HPDE6-E6E7 (cell line): ENCODE data around the gene GRAMD1B.

Source experiments
- DNase-seq: peaks from one replicate; pipeline ENCODE4 v3.0.0; 2011; ENCODE audit warnings: missing footprints; ENCODE audit errors: extremely low spot score

Gene GRAMD1B

DNA sequence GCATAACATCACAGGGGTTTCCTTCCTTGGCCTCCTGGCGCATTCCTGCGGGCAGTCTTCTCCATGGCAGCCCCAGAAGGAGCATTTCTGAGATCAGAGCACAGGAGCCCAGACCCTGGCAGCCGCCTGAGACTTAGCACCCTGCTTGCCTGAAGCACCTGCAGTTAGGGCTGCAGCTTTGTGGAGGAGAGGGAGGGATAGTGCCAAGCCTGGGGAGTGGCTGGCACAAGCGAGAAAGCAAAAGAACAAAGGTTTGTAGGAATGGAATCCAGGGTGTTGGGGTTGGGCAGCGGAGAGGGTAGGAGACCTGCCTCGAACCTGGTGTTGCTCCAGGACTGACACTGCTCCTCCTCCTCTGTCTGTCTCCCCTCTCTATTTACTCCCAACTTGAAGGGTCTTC, 157.5 kb downstream of the GRAMD1B start:
- no peak for DNase-seq

DNA sequence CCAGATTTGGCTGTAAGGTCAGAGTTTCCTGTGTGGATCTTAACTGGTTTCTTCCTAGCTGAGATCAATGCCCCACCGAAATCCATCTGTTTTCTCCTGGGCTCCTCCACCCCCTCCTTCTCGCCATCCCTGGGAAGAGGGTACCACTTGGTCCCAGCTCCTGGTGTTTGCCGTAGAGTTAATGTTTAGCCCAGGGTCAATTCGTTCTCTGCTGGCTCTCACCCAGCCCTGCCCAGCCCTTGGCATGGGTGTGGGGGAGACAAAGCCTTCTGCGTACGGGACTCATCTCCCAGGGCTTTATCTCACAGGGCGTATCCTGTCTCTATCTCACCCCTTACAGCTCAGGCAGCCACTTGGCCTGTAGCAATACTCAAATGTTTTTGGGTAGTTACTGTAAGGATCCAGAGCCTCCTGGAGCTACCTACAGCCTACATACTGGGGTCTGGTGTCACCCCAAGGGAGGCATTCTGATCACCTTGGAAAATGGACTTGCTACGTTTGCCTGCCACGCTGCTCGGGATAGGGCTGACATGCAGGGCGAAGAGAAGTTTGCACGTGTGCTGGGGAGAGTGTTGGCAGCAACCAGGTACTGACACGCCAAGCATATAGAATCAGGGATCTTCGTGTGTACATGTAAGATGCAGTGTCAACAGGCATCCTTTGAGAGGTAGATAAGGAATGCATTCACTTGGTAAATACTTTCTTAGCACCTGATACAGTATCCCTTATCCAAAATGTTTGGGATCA, 158.2 kb downstream of the GRAMD1B start:
- DNase-seq: no peak

DNA sequence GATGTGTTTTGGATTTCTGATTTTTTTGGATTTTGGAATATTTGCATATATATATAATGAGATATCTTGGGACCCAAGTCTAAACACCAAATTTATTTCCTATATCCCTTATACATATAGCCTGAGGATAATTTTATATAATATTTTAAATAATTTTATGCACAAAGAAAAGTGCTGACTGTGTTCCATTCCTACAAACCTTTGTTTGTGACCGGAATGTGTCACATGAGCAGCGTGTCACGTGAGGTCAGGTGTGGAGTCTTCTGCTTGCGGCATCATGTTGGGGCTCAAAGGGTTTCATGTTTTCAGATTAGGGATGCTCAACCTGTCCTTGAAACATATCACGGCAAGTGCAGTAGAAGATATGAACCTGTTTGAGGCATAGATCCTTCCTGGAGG, 158.8 kb downstream of the GRAMD1B start:
- DNase-seq: no peak

DNA sequence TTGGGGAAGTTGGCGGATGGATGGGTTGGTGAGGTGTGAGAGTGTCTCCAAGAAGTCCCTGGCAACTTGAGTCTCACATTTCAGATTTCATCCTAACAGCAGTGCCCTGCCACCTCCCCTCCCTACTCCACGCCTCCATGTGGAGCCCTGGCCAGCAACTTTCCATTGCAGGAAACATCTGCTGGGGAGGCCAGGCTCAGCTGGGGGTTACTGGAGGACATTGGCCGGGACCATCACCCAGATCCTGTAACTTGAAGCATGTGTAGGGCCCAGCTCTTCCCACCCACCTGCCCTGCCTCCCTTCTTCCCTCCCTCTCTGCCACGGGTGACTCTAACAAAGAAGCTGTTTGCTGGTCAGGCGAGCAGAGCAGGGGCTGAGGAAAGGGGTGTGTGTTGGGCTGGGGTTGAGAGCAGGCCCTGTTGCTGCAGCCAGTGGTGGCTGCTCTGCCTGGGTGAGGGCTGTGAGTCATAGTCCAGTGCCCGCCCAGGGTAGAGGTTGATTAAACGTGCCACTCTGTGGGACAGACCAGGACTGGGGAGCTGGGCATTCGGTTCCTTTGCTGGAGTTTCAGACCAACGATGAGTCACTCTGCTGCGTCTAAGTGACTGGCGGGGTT, 160.3 kb downstream of the GRAMD1B start:
- peak; percentile 37 for DNase-seq

DNA sequence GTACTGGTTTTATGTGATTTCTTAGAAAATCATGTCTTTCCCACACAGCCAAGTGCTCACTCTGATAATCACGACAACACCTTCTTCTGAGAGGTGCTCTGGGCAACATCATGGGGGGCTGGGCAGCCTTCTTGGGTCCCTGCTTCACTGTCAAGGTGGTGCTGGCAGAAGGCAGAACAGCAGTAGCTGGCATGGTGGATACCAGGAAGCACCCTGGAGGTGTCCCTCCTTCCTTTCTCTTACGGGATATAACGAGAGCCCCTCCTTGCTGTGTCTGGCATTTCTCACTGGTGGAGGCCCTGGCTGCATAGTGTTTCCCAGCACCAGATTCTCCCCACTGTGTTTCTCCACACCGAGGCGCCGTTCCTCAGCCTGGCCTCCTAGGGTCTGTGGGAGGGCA, 163.5 kb downstream of the GRAMD1B start:
- no peak for DNase-seq

GRCh38 chr11:123594188-123594901, 164.3 kb downstream of the GRAMD1B start:
- no peak for DNase-seq

GRCh38 chr11:123594921-123595320, 164.9 kb downstream of the GRAMD1B start:
- no peak for DNase-seq

DNA sequence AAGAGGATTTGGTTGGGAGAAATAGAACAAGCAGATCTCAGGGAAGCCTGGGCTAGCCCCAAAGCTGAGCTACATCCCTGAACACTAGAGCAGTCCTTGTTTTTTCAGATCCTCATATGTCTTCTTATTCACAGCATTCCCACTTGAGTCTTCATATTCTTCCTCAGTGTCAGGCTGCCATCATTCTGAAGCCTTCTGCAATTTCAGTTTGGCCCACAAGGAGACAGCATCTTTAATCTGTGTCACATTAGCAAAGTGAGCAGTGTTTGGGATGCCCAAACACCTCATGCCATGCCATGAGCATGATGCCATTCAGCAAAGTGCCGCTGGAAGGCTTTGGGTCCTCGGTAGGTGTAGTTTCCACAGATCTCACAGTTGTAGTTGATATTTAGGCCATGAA, 167.8 kb downstream of the GRAMD1B start:
- no peak for DNase-seq

DNA sequence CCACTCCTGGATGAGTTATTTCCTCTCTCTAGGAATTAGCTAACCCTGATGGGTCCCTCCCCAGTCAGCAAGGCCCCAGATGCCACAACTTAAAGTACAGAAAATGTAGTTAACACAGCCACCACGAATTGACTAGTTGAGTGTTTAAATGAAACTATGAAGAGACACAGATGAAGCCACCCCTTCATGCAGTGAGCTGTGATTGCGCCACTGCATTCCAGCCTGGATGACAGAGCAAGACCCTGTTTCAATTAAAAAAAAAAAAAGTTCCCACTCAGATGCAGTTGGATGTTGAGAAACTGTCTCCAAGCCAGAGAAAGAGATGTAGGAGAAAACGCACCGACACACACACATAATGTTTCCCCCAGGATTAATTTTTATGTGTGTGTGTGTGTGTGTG, 171.1 kb downstream of the GRAMD1B start:
- no peak for DNase-seq

GRCh38 chr11:123601743-123602142, 171.7 kb downstream of the GRAMD1B start:
- DNase-seq: no peak

GRCh38 chr11:123603666-123604065, 173.6 kb downstream of the GRAMD1B start:
- no peak for DNase-seq

DNA sequence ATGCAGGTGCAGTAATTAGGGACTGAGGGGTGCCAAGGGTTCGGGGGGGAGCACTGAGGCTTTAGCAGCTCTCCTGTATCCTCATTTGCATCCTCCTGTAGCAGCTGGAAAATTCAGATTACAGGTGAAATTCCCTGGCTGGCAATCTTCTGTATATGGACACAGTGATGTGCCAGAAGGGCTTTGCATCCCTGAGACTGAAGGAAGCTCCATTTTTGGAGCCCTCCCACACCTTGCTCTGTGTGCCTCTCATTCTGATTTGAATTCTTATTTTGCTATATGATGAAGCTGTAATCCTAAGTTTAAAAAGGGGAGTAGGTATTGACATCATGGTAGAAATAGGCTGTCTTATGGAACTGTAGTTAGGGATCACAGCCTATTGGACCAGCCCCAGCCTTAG, 177.7 kb downstream of the GRAMD1B start:
- no peak for DNase-seq

- no peak for DNase-seq
These were observed 178.3 kb downstream of the GRAMD1B start for GRCh38 chr11:123608371-123608770.

DNA sequence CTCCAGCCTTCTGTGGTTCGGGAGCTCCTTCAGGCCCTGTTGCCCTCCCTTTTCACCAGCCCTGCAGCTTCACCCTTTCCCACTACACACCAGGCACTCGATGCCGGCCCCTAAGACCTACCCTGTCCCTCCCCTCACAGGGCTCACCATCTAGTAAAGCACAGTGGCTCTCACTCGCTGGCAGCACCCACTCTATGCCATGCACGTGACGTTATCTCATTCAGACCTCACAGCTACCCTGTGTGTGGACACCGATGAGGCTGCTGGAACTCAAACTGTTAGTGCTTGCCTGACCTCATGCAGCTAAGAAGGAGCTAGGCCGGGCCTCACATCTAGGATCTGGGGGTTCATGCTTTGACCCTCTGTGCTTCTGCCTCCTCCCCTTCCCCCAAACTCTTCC, 178.9 kb downstream of the GRAMD1B start:
- DNase-seq: no peak

DNA sequence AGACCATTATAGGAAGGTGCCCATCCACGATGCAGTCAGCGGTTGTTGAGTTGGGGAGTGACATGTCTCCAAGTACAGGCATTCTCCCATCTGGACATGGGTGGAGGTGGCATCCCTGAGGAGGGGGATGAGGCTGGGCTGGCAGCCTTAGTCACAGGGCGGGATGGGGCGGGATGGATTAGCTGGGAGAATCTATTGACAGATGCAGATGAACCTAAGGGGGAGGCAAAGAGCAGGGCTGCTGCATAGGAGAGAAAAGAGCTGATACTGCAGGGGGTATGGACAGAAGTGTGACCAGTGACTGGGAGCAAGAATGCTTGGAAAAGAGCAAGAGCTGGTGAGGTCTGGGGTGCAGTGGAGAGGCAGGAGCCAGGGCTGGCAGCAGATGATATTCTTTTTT, 181.6 kb downstream of the GRAMD1B start:
- DNase-seq: no peak

DNA sequence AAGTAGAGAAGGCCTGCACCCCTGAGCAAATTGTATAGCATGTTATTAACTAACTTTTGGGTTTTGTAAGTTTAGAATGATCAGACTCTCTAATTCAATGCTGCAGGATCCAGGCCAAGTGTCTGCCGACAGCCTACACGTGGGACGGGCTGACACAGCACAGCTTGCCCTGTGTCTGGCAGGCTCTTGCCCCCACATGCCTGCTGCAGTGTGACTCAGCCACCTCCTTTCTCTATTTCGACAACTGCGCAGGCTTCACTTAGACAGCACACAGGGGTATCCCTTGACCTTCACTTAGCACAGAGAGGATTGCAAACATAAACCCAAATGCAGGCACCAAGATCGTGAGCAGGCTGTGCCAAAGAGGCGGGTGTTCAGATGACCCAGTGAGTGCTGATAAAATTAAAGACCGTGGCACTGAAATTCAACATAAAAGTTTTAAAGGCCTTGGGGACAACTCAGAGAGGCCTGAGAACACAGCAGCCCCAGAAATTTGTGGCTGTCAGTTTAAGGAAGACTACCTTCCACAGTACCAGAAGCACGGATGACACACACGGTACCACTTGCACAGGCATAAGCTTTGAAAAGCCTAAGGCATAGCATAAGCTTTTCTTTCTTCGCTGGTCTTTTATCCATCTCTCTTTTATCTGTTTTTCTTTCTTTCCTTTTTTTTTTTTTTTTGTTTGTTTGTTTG, 186.6 kb downstream of the GRAMD1B start:
- peak; percentile 97 for DNase-seq

- no peak for DNase-seq
These were observed 192.5 kb downstream of the GRAMD1B start for GRCh38 chr11:123622576-123622975.

DNA sequence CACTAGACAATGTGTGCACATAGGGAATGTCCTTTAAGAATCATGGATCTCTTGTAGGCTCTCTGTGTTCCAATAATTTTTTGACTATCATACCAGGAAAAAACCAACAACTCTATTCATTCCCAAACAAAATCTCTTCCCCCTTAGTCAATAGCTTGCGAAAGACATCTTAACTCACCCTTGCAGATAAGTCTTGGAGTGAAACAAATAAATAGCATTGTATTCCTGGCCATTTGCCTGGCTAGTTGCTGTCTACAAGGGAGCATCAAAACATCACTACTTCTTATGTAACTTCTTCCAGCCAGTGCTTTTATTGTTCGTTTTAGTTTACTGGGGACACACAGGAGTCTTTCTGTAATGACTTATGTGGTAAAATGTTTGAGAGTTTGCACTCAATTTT, 194.9 kb downstream of the GRAMD1B start:
- no peak for DNase-seq

DNA sequence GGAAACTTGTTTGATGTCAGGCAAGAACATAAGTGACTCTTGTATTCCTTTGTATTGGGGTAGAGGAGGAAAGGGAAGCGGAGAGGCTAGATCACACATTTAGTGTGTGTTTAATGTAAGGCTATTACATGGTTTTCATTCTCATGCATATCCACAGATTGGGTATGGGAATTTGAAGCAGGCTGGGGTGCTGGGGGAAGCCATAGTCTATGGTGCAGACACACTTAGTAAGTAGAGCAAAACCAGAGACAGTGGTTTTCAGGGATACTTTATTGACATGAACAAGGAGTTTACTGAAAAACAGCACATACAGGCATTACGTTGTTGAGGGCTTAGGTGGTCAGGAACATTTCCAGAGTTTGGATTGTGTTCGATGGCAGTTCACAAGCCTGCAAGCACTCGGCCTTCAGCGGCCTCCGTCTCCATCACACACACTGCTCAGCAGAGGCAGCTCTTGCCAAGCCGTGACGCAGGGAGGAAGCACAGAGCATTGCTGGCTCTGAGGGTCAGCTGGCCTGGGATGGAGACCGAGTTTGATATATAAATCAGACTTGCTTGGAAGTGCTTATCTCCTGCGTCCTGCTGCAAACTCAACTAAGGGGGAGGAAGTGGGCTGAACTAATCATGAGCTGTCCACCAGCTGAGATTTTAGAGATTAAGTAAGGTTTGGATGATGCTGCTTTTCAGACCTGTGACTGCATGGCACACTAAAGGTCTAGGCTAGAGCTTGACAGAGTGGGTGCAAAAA, 199.0 kb downstream of the GRAMD1B start:
- no peak for DNase-seq

DNA sequence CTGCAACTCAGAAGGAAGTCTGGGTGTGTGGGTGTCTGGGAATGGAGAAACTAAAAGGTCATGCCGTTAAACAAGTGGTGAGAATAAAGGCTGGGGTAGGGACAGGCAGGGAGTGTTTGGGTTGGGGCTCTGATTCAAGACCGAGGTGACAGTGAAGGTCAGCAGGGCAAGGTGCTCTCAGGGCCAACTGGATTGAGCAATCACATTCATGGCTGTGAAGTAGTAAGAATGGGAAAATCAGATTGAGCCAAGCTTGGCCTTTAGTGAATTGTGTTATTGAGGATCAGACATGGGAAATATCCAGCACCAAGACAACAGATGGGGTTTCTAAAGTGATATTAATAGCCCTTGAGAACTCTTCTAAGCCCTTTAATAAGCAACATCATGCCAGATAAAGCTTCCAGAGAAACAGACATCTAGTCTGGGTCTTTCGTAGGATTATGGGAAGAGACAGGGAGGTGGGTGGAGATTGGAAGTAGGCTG, 200.1 kb downstream of the GRAMD1B start:
- no peak for DNase-seq

- DNase-seq: no peak
These were observed 210.0 kb downstream of the GRAMD1B start for GRCh38 chr11:123640029-123640428.
